ENCODE data around the gene CENPP.
"Not testable (repeated sequence)": the region's sequence is repeated elsewhere in the genome, so short reads cannot be mapped to it uniquely, and the experiment has no call there.

Gene CENPP

GRCh38 chr9:92616199-92616641 is 290.5 kb downstream of the CENPP start:
- no peak for DNase-seq (ENCODE audit: low spot score)

GRCh38 chr9:92616655-92617111 is 290.9 kb downstream of the CENPP start:
- no peak for DNase-seq (ENCODE audit: low spot score)

- DNase-seq (ENCODE audit: low spot score), result no peak
Observed at GRCh38 chr9:92617195-92617813, 291.6 kb downstream of the CENPP start.

- DNase-seq (ENCODE audit: low spot score), result no peak
Observed at GRCh38 chr9:92617951-92618510, 292.3 kb downstream of the CENPP start.

- no peak for DNase-seq (ENCODE audit: low spot score)
Observed at GRCh38 chr9:92618633-92619225, 293.0 kb downstream of the CENPP start.

GRCh38 chr9:92619601-92620300 is 294.0 kb downstream of the CENPP start:
- no peak for DNase-seq (ENCODE audit: low spot score)

GRCh38 chr9:92620845-92621244 is 295.1 kb downstream of the CENPP start:
- no peak for DNase-seq (ENCODE audit: low spot score)

GRCh38 chr9:92623936-92624335 is 298.2 kb downstream of the CENPP start:
- DNase-seq (ENCODE audit: low spot score), result not testable (repeated sequence)

GRCh38 chr9:92626484-92626883 is 300.7 kb downstream of the CENPP start:
- DNase-seq (ENCODE audit: low spot score), result no peak

GRCh38 chr9:92627651-92628050 is 301.9 kb downstream of the CENPP start:
- DNase-seq (ENCODE audit: low spot score), result no peak

- no peak for DNase-seq (ENCODE audit: low spot score)
Observed at GRCh38 chr9:92631452-92632343, 305.9 kb downstream of the CENPP start.

- no peak for DNase-seq (ENCODE audit: low spot score)
Observed at GRCh38 chr9:92632641-92633040, 306.9 kb downstream of the CENPP start.

- DNase-seq (ENCODE audit: low spot score), result no peak
Observed at GRCh38 chr9:92633614-92634278, 308.0 kb downstream of the CENPP start.

GRCh38 chr9:92634712-92635605 is 309.2 kb downstream of the CENPP start:
- DNase-seq (ENCODE audit: low spot score), result peak; percentile 60

- DNase-seq (ENCODE audit: low spot score), result no peak
Observed at GRCh38 chr9:92635760-92636159, 310.0 kb downstream of the CENPP start.

- DNase-seq (ENCODE audit: low spot score), result no peak
Observed at GRCh38 chr9:92636627-92637026, 310.9 kb downstream of the CENPP start.

GRCh38 chr9:92637326-92637725 is 311.6 kb downstream of the CENPP start:
- DNase-seq (ENCODE audit: low spot score), result no peak

- no peak for DNase-seq (ENCODE audit: low spot score)
Observed at GRCh38 chr9:92637886-92638620, 312.3 kb downstream of the CENPP start.

GRCh38 chr9:92638621-92639101 is 312.9 kb downstream of the CENPP start:
- DNase-seq (ENCODE audit: low spot score), result no peak

Data from kidney capillary endothelial cell (primary cell).